ENCODE measurements around the gene SEL1L2.

GRCh38 chr20:13809373-13809772 is 181.0 kb downstream of the SEL1L2 start:
- TF ChIP-seq, protein P1, sequence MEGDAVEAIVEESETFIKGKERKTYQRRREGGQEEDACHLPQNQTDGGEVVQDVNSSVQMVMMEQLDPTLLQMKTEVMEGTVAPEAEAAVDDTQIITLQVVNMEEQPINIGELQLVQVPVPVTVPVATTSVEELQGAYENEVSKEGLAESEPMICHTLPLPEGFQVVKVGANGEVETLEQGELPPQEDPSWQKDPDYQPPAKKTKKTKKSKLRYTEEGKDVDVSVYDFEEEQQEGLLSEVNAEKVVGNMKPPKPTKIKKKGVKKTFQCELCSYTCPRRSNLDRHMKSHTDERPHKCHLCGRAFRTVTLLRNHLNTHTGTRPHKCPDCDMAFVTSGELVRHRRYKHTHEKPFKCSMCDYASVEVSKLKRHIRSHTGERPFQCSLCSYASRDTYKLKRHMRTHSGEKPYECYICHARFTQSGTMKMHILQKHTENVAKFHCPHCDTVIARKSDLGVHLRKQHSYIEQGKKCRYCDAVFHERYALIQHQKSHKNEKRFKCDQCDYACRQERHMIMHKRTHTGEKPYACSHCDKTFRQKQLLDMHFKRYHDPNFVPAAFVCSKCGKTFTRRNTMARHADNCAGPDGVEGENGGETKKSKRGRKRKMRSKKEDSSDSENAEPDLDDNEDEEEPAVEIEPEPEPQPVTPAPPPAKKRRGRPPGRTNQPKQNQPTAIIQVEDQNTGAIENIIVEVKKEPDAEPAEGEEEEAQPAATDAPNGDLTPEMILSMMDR (IDR thresholded peaks at IDR 0.05): no peak
- no peak for TF ChIP-seq POLR2A (IDR thresholded peaks at IDR 0.05)

Data from vagina (tissue), 2 donors.